B cell (primary cell): Measurements from ENCODE around the gene KRT84. TPM values are rescaled to one million over a fixed set of nuclear protein-coding genes. Genes with fewer than 3 reads are reported as not detected.

Source experiments
- ATAC-seq: fragments of 200-7000 bp; cut with Tn5 transposase; one replicate; pipeline ENCODE4 v1.10.0; 2021; ENCODE audit warnings: low read depth, mild to moderate bottlenecking, moderate number of reproducible peaks, moderate library complexity
- CTCF ChIA-PET: fragments of 350-600 bp; sonication (Branson Sonifier 250); formaldehyde crosslinking; loops from one replicate; lab custom pipeline; 2021; ENCODE audit warnings: antibody characterized with exemption, inconsistent platforms; lab: Charles Lee
- POLR2A ChIA-PET: fragments of 350-600 bp; sonication (Branson Sonifier 250); formaldehyde crosslinking; loops from one replicate; lab custom pipeline; 2021; ENCODE audit warnings: antibody characterized with exemption; lab: Charles Lee
- DNase-seq: peaks from one replicate; pipeline ENCODE4 v3.0.0; 2013
- H2AFZ ChIP-seq: 2 replicates; pipeline ENCODE4 v1.6.1; 2012; ENCODE audit warnings: mild to moderate bottlenecking, low read depth, low read length; ENCODE audit not compliant: insufficient read depth, poor library complexity, severe bottlenecking
- H3K27ac ChIP-seq, 2 donors: 1 replicate in 1 of 2; 2 replicates in 1 of 2; pipeline ENCODE4 v1.5.1; 2012 to 2013; ENCODE audit warnings: low read length in 2 of 2, mild to moderate bottlenecking in 2 of 2, moderate library complexity in 1 of 2
- H3K27me3 ChIP-seq, 4 experiments: fragments of 200-600 bp in 1 of 4; sonication (generic) in 1 of 4; replicated peaks in 1 of 4; 1 replicate in 2 of 4; 2 replicates in 2 of 4; pipeline versions ENCODE4 v1.6.1 to v1.7.0; 2013 to 2016; ENCODE audit warnings: low read length in 3 of 4, mild to moderate bottlenecking in 2 of 4, mixed read lengths in 1 of 4, moderate library complexity in 1 of 4; ENCODE audit not compliant: insufficient read depth in 4 of 4, control insufficient read depth in 3 of 4; ENCODE audit errors: control extremely low read depth in 1 of 4
- H3K36me3 ChIP-seq, 2 experiments: replicated peaks in 1 of 2; 1 replicate in 1 of 2; 2 replicates in 1 of 2; pipeline versions ENCODE4 v1.6.1 to v1.7.1; 2013; ENCODE audit warnings: low read length in 1 of 2; ENCODE audit not compliant: insufficient read depth in 2 of 2, control insufficient read depth in 1 of 2; ENCODE audit errors: control extremely low read depth in 1 of 2, extremely low read depth in 1 of 2
- H3K4me1 ChIP-seq, 2 donors: fragments of 200-600 bp in 1 of 2; sonication (generic) in 1 of 2; 1 replicate in 1 of 2; 2 replicates in 1 of 2; pipeline versions ENCODE4 v1.5.1 to v1.6.1; 2013 to 2017; ENCODE audit warnings: low read length in 2 of 2; ENCODE audit not compliant: control insufficient read depth in 2 of 2, insufficient read depth in 2 of 2
- H3K4me2 ChIP-seq: replicated peaks from 2 replicates; pipeline ENCODE3; 2012; ENCODE audit warnings: mild to moderate bottlenecking, low read depth, low read length; ENCODE audit not compliant: poor library complexity, severe bottlenecking
- H3K4me3 ChIP-seq, 5 experiments: fragments of 200-600 bp in 1 of 5; sonication (generic) in 1 of 5; 1 replicate in 3 of 5; 2 replicates in 2 of 5; pipeline versions ENCODE4 v1.5.1 to v1.7.0; 2011 to 2016; ENCODE audit warnings: low read length in 4 of 5, mild to moderate bottlenecking in 4 of 5, low read depth in 2 of 5, control low read depth in 1 of 5, moderate library complexity in 1 of 5; ENCODE audit not compliant: insufficient read depth in 1 of 5; ENCODE audit errors: control extremely low read depth in 1 of 5, extremely low read depth in 1 of 5
- H3K79me2 ChIP-seq: fragments of 200-600 bp; sonication (generic); one replicate; pipeline ENCODE4 v1.6.0; 2016; ENCODE audit warnings: low read length; ENCODE audit not compliant: control insufficient read depth, insufficient read depth
- H3K9ac ChIP-seq: fragments of 200-600 bp; sonication (generic); 2 replicates; pipeline ENCODE4 v1.6.1; 2017; ENCODE audit warnings: mild to moderate bottlenecking, low read length, moderate library complexity
- H3K9me3 ChIP-seq, 3 donors: one replicate each; pipeline versions ENCODE4 v1.6.1 to v1.7.1; 2013; ENCODE audit warnings: low read length in 2 of 3; ENCODE audit not compliant: control insufficient read depth in 2 of 3, insufficient read depth in 1 of 3; ENCODE audit errors: control extremely low read depth in 1 of 3
- H4K20me1 ChIP-seq: 2 replicates; pipeline ENCODE4 v1.6.0; 2012; ENCODE audit warnings: mild to moderate bottlenecking, low read length; ENCODE audit not compliant: insufficient read depth, control insufficient read depth, poor library complexity, severe bottlenecking
- H3K27ac Mint-ChIP-seq: one replicate; pipeline ENCODE4 v1.8.0; 2021; ENCODE audit warnings: mixed read lengths
- H3K27me3 Mint-ChIP-seq: one replicate; pipeline ENCODE4 v1.8.0; 2021; ENCODE audit warnings: mixed read lengths
- H3K4me1 Mint-ChIP-seq: one replicate; pipeline ENCODE4 v1.8.0; 2021; ENCODE audit warnings: mixed read lengths
- H3K4me3 Mint-ChIP-seq: one replicate; pipeline ENCODE4 v1.8.0; 2021; ENCODE audit warnings: mixed read lengths
- H3K9me3 Mint-ChIP-seq: one replicate; pipeline ENCODE4 v1.8.0; 2022; ENCODE audit warnings: mixed read lengths; ENCODE audit not compliant: insufficient read depth
- EZH2 ChIP-seq: IDR thresholded peaks from 2 replicates; pipeline ENCODE4 v1.6.1; 2012; ENCODE audit warnings: borderline replicate concordance, low read depth, mild to moderate bottlenecking, moderate library complexity, low read length; ENCODE audit not compliant: insufficient read depth, poor library complexity, severe bottlenecking
- WGBS: methylation state at CpG from one replicate; pipeline ENCODE4 v1.1.5; 2013; ENCODE audit warnings: missing lambda C conversion rate; ENCODE audit not compliant: insufficient coverage; 5-methylcytosine and 5-hydroxymethylcytosine counted together
- intact Hi-C: fragments of 100-400 bp; cut with micrococcal nuclease; formaldehyde crosslinking; loops from one replicate; pipeline ENCODE4 v1.10.0; 2022
- polyA plus RNA-seq: library from polyadenylated mRNA; depleted of rRNA; stranded (reverse); fragments of >200 nt; gene quantifications from 2 replicates; pipeline ENCODE4 v1.2.3, GENCODE V29; 2012
- total RNA-seq, 2 donors: library from RNA; stranded (reverse); fragments of 120-200 nt in 1 of 2; gene quantifications; 1 replicate in 1 of 2; 2 replicates in 1 of 2; pipeline versions ENCODE4 v1.2.3 to v1.2.4, GENCODE V29; 2013 to 2022
- TF ChIP-seq, protein P1 (sequence below): fragments of 200-600 bp; IDR thresholded peaks from one replicate; pipeline ENCODE4 v1.8.0; 2022; ENCODE audit warnings: antibody characterized with exemption, mild to moderate bottlenecking

The KRT84 gene
- total and polyA plus RNA-seq, 2 donors (not counting 1 experiment from before 2014, with no cell fraction given) = not detected

DNA sequence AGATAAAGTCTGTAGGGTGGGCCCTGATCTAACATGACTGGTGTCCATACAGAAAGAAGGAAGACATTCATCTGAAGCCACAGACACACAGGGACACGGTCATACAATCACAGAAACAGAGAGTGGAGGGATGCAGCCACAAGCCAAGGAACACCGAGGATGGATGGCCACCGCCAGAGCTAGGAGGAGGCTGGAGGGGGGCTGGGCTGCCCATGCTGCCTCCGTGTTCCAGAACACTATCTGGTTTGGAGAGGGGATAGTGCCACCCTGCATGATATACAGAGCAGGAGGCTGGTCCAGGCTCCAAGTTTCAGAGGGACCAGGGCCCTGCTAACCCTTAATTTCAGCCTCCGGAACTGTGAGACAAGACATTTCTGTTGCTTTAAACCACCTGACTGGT, 40.0 kb upstream of the KRT84 start:
- no peak overlapping the region for H2AFZ ChIP-seq

GRCh38 chr12:52423661-52424500, 38.4 kb upstream of the KRT84 start:
- no peak for ATAC-seq
- H3K27me3 Mint-ChIP-seq = peaks cover 37% of the 10 kb centered on the region

More for the DNA sequence above, 40.0 kb upstream of the KRT84 start:
- H3K27me3 ChIP-seq = peaks cover 0 to 6% (median 1%) of the 10 kb centered on the region in 4 experiments
- H4K20me1 ChIP-seq = no peaks in the 10 kb centered on the region
- H3K9ac ChIP-seq = no peak overlapping the region
- no peaks in the 10 kb centered on the region for H3K79me2 ChIP-seq
- no peak overlapping the region for H3K27ac ChIP-seq
- H3K4me2 ChIP-seq = no peak overlapping the region
- no peaks in the 10 kb centered on the region for H3K4me1 ChIP-seq
- H3K9me3 ChIP-seq = no peaks in the 10 kb centered on the region
- Mint-ChIP-seq H3K4me1 (no peaks in the 10 kb centered on the region), H3K9me3 (no peaks in the 10 kb centered on the region), H3K27me3 (peaks cover 34% of the 10 kb centered on the region), H3K4me3 (no peak overlapping the region), H3K27ac (no peak overlapping the region)
- 81% methylated on average over 4 of the region's 5 CpGs for WGBS
- intact Hi-C loops = no loop called here
- DNase-seq = no peak
- ChIA-PET POLR2A (no interaction called here), CTCF (no interaction called here)
- TF ChIP-seq, protein P1, sequence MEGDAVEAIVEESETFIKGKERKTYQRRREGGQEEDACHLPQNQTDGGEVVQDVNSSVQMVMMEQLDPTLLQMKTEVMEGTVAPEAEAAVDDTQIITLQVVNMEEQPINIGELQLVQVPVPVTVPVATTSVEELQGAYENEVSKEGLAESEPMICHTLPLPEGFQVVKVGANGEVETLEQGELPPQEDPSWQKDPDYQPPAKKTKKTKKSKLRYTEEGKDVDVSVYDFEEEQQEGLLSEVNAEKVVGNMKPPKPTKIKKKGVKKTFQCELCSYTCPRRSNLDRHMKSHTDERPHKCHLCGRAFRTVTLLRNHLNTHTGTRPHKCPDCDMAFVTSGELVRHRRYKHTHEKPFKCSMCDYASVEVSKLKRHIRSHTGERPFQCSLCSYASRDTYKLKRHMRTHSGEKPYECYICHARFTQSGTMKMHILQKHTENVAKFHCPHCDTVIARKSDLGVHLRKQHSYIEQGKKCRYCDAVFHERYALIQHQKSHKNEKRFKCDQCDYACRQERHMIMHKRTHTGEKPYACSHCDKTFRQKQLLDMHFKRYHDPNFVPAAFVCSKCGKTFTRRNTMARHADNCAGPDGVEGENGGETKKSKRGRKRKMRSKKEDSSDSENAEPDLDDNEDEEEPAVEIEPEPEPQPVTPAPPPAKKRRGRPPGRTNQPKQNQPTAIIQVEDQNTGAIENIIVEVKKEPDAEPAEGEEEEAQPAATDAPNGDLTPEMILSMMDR = no peak
- no peak for TF ChIP-seq EZH2
- no peak for ATAC-seq
- no peak overlapping the region for H3K4me3 ChIP-seq
- no peaks in the 10 kb centered on the region for H3K36me3 ChIP-seq

More at GRCh38 chr12:52423661-52424500, 38.4 kb upstream of the KRT84 start:
- Mint-ChIP-seq H3K4me3 (no peak overlapping the region), H3K27ac (no peak overlapping the region), H3K4me1 (no peaks in the 10 kb centered on the region), H3K9me3 (no peaks in the 10 kb centered on the region)
- POLR2A ChIA-PET = no interaction called here
- no peak for TF ChIP-seq EZH2
- TF ChIP-seq, protein P1 = no peak
- H3K9me3 ChIP-seq = no peaks in the 10 kb centered on the region
- H3K4me3 ChIP-seq = no peak overlapping the region
- CTCF ChIA-PET = no interaction called here
- H2AFZ ChIP-seq = no peak overlapping the region
- intact Hi-C loops = no loop called here
- H3K27me3 ChIP-seq = peaks cover 0 to 4% (median 0%) of the 10 kb centered on the region in 4 experiments
- H3K36me3 ChIP-seq = no peaks in the 10 kb centered on the region
- 86% methylated on average over 9 of the region's 11 CpGs for WGBS
- no peak overlapping the region for H3K9ac ChIP-seq
- no peak overlapping the region for H3K4me2 ChIP-seq
- H3K4me1 ChIP-seq = no peaks in the 10 kb centered on the region
- no peak for DNase-seq
- H4K20me1 ChIP-seq = no peaks in the 10 kb centered on the region
- no peak overlapping the region for H3K27ac ChIP-seq
- no peaks in the 10 kb centered on the region for H3K79me2 ChIP-seq
